Measurements from ENCODE around the gene CSNK1A1. TPM values are rescaled to one million over a fixed set of nuclear protein-coding genes. Genes with fewer than 3 reads are reported as not detected.
A peak's percentile ranks its signal among the peaks of the same experiment; 100 is the strongest.
"Not testable (repeated sequence)": the region's sequence is repeated elsewhere in the genome, so short reads cannot be mapped to it uniquely, and the experiment has no call there.

Gene CSNK1A1
- total and polyA plus RNA-seq, 9 donors: 99.3 to 150 (median 132) TPM

DNA sequence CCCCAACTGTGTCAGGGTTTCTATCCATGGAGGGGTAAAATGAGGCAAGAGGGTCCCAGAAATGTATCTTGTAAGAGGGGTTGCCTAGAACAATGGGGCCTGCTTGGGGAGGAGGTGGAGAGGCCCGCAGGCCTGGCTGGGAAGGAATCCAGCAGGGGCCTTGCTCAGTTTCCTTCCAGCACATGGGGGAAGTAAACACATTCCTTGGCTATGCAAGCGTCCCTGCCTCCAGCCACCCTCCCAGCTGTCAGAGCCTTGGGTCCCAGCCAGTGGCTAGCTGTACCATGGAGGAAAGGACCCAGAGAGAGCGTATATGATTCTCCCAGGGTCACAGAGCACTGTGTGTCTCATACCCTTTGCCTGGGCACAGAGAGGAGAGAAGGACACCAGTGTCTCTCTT is 101.0 kb downstream of the CSNK1A1 start:
- Histone ChIP-seq H3K27me3 (ENCODE audit: control insufficient read depth, insufficient read depth, low read length) (no peaks in the 10 kb centered on the region), H3K4me1 (ENCODE audit: control insufficient read depth, insufficient read depth, low read length) (peaks cover 71% of the 10 kb centered on the region), H3K36me3 (ENCODE audit: control insufficient read depth, insufficient read depth, low read length) (no peaks in the 10 kb centered on the region), H3K4me3 (ENCODE audit: low read length) (no peak overlapping the region), H3K27ac (ENCODE audit: low read length) (peak overlapping the region; percentile 89), H3K9me3 (replicated peaks; ENCODE audit: control insufficient read depth, low read depth, low read length) (no peaks in the 10 kb centered on the region)
- 13% methylated on average over 3 of the region's 3 CpGs for WGBS (ENCODE audit: insufficient coverage)
- peak; percentile 89 for DNase-seq

DNA sequence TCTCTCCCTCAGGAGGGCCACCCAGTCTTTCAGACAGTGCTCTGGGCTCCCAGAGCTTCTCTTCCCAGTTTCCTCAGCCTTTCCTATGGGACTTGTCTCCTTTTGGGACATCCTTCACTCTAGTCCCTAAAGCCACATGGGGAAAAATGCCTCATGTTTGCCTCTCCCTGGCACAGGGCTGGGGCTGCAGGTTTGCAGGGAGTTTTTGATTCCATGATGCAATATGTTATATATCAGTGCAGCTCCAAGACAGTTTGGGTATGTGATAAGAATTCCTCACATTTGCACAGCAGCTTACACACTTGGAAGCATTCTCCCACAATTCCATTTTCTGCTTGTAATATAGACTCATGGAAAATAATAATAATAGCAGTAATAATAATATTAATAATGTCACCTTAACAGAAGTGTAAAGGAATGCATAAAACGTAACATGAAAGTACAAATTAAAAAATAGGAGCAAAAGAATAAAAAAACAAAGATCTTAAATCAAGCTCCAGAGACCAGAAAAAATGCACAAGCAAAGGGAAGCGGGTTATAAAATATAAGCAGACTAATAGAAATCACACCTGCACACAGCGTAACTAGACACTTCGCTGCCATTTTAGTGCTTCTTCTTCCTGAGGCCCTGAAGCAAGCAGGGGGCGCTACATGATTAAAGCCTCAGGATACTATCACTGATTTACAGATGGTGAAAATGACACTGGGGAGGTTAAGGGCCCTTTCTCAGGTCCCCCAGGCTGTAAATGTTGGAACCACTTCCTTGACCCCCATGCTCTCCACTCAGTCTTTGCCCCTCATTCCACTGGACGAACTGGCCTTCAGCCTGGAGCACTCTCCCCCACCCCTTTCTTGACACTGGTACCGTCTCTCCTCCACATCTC is 102.2 kb downstream of the CSNK1A1 start:
- DNase-seq: peak; percentile 61
- WGBS (ENCODE audit: insufficient coverage): 67% methylated on average over 2 of the region's 7 CpGs
- H3K27me3 ChIP-seq (ENCODE audit: control insufficient read depth, insufficient read depth, low read length): no peaks in the 10 kb centered on the region
- H3K27ac ChIP-seq (ENCODE audit: low read length): peak overlapping the region; percentile 89
- no peak overlapping the region for H3K4me3 ChIP-seq (ENCODE audit: low read length)
- H3K4me1 ChIP-seq (ENCODE audit: control insufficient read depth, insufficient read depth, low read length): peaks cover 71% of the 10 kb centered on the region
- no peaks in the 10 kb centered on the region for H3K36me3 ChIP-seq (ENCODE audit: control insufficient read depth, insufficient read depth, low read length)
- H3K9me3 ChIP-seq (replicated peaks; ENCODE audit: control insufficient read depth, low read depth, low read length): no peaks in the 10 kb centered on the region

DNA sequence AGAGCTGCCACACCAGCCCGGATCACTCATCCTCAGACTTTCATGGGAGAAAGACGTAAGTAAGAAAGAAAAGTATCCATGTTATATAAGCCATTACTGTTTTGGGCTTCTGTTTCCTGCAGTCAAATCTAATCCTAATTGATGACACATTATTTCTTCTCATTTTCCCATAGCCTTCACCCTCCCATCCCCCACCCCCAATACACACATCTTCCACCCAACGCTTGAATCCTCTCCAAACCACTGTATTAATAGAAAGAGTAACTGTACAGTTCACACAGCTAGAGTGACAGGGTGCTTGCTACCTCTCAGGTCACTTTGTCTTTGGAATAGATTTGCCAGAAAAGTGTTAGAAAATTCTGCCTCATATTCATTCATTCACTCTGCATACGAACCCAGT is 102.8 kb downstream of the CSNK1A1 start:
- Histone ChIP-seq H3K4me3 (ENCODE audit: low read length) (no peak overlapping the region), H3K9me3 (replicated peaks; ENCODE audit: control insufficient read depth, low read depth, low read length) (no peaks in the 10 kb centered on the region), H3K27ac (ENCODE audit: low read length) (no peak overlapping the region), H3K36me3 (ENCODE audit: control insufficient read depth, insufficient read depth, low read length) (no peaks in the 10 kb centered on the region), H3K27me3 (ENCODE audit: control insufficient read depth, insufficient read depth, low read length) (no peaks in the 10 kb centered on the region), H3K4me1 (ENCODE audit: control insufficient read depth, insufficient read depth, low read length) (peaks cover 70% of the 10 kb centered on the region)
- no CpG with 5 or more reads among the region's 4 CpGs for WGBS (ENCODE audit: insufficient coverage)
- DNase-seq: no peak

DNA sequence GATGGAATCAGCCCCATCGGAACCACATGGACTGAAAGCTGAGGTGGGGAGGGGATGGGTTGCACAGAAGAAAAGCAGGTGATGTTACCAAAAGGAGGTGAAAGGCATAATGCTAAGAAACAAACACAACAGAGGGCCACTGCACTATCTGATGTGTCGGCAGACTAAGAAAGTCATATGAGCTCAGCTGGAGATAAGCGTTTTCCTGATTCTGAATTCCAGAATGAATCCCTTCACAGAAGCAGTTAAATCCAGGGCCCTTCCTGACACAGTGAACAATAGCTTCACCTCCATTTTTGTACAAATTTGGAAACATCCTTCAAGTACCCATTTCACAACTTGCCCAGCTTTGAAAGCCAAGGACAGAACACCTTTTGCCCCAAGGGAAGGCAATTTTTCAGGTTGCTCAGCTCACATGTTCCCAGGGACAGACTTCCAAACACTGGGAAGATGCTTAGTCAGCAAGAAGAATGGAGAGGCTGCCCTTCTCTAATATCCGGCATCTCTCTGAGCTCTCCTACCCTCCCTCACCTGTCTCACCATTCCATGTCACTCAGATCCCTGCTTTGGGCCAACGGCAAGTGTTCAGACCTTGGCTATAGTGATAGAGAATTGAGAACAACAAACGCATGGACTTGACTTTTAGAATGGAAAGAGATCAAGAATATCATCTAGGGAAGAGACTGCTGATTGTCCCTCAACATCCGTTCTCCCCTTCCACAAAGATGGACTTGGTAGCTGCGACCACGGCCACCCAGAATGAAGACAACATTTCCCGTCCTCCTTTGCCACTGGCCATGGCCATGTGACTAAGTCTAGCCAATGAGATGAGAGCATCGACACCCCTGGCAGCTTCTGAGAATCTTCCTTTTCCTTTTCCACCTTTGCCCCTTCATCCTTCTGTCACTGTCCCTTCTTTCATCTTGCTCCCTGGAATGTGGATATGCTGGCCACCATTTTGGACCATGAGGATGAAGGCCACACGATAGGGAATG is 103.6 kb downstream of the CSNK1A1 start:
- no peak for DNase-seq
- peaks cover 68% of the 10 kb centered on the region for H3K4me1 ChIP-seq (ENCODE audit: control insufficient read depth, insufficient read depth, low read length)
- H3K9me3 ChIP-seq (replicated peaks; ENCODE audit: control insufficient read depth, low read depth, low read length): no peaks in the 10 kb centered on the region
- H3K36me3 ChIP-seq (ENCODE audit: control insufficient read depth, insufficient read depth, low read length): no peaks in the 10 kb centered on the region
- 76% methylated on average over 8 of the region's 12 CpGs for WGBS (ENCODE audit: insufficient coverage)
- no peak overlapping the region for H3K4me3 ChIP-seq (ENCODE audit: low read length)
- H3K27ac ChIP-seq (ENCODE audit: low read length): peak overlapping the region; percentile 48
- H3K27me3 ChIP-seq (ENCODE audit: control insufficient read depth, insufficient read depth, low read length): no peaks in the 10 kb centered on the region

DNA sequence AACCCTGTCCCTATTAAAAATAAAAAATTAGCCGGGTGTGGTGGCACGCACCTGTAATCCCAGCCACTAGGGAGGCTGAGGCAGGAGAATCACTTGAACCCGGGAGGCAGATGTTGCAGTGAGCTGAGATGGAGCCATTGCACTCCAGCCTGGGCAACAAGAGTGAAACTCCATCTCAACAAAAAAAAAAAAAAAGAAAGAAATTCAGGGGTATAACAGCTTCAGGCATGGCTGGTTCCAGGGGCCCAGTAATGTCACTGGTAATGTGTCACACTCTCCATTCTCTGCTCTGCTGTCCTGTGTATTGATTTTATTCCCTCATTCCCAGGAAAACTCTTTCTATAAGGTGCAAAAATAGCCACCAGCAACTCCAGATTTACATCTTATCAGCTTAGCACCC is 104.4 kb downstream of the CSNK1A1 start:
- H3K9me3 ChIP-seq (replicated peaks; ENCODE audit: control insufficient read depth, low read depth, low read length); H3K4me3 ChIP-seq (ENCODE audit: low read length); H3K27ac ChIP-seq (ENCODE audit: low read length); H3K36me3 ChIP-seq (ENCODE audit: control insufficient read depth, insufficient read depth, low read length); DNase-seq; H3K27me3 ChIP-seq (ENCODE audit: control insufficient read depth, insufficient read depth, low read length): not testable (repeated sequence)
- WGBS (ENCODE audit: insufficient coverage): 100% methylated on average over 1 of the region's 3 CpGs
- H3K4me1 ChIP-seq (ENCODE audit: control insufficient read depth, insufficient read depth, low read length): peaks cover 67% of the 10 kb centered on the region

DNA sequence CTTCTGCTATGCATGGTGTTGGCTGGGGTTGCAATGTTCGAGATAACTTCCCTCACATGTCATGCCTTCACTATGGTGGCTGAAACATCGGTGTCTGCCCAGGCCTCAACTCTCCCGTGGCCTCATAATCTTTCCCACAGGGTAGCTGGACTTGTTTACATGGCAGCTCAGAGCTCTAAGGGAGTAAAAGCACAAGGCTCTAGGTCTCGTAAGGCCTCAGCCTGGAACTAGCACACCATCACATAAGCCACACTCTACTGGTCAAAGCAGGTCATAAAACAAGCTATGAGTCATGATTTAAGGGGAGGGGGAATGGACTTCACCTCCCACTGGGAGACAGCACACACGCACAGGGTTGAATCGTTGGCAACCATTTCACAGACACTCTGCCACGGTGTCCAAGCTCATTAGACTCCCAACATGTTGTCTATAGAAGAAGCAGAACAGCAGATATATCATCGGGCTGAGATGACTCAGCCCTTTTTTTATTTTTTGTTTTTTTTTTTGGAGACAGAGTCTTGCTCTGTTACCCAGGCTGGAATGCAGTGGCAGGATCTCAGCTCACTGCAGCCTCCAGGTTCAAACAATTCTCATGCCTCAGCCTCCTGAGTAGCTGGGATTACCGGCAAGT is 105.4 kb downstream of the CSNK1A1 start:
- Histone ChIP-seq H3K36me3 (ENCODE audit: control insufficient read depth, insufficient read depth, low read length) (no peaks in the 10 kb centered on the region), H3K4me1 (ENCODE audit: control insufficient read depth, insufficient read depth, low read length) (peaks cover 58% of the 10 kb centered on the region), H3K9me3 (replicated peaks; ENCODE audit: control insufficient read depth, low read depth, low read length) (no peaks in the 10 kb centered on the region), H3K27me3 (ENCODE audit: control insufficient read depth, insufficient read depth, low read length) (no peaks in the 10 kb centered on the region), H3K4me3 (ENCODE audit: low read length) (no peak overlapping the region), H3K27ac (ENCODE audit: low read length) (peak overlapping the region; percentile 60)
- DNase-seq: peak; percentile 59
- 28% methylated on average over 4 of the region's 9 CpGs for WGBS (ENCODE audit: insufficient coverage)

DNA sequence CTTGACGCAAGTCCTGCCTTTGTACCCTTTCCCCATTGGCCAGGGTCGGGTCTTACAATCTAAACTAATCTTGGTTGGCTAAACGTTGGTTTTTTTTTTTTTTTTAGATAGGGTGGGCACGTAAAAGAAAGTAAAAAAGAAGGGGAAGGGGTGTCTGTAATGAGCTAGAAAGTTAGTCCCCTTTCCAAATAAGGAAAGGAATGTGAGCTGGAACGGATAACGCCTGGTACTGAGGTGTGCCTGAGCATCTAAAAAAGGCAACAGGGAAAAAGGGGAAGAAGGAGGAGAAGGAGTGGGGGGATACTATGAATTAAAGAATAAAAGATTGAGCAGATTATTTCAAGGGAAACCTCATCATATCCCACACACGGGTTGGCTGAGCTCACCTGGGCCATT is 105.9 kb downstream of the CSNK1A1 start:
- Histone ChIP-seq H3K4me1 (ENCODE audit: control insufficient read depth, insufficient read depth, low read length) (peaks cover 53% of the 10 kb centered on the region), H3K4me3 (ENCODE audit: low read length) (no peak overlapping the region), H3K27ac (ENCODE audit: low read length) (peak overlapping the region; percentile 60), H3K36me3 (ENCODE audit: control insufficient read depth, insufficient read depth, low read length) (no peaks in the 10 kb centered on the region), H3K9me3 (replicated peaks; ENCODE audit: control insufficient read depth, low read depth, low read length) (no peaks in the 10 kb centered on the region), H3K27me3 (ENCODE audit: control insufficient read depth, insufficient read depth, low read length) (no peaks in the 10 kb centered on the region)
- 87% methylated on average over 3 of the region's 7 CpGs for WGBS (ENCODE audit: insufficient coverage)
- no peak for DNase-seq

DNA sequence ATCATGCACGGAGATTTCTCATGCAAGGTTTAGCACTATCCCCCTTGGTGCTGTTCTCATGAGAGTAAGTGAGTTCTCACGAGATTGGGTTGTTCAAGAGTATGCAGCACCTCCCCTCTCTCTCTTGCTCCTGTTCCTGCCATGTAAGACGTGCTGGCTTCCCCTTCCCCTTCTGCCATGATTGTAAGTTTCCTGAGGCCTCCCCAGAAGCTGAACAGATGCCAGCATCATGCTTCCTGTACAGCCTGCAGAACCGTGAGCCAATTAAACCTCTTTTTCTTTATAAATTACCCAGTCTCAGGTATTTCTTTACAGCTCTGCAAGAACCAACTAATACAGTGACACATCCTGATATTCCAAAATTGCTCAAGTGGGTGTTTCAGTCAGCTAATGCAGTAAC is 106.8 kb downstream of the CSNK1A1 start:
- H3K9me3 ChIP-seq (replicated peaks; ENCODE audit: control insufficient read depth, low read depth, low read length); DNase-seq: not testable (repeated sequence)
- WGBS (ENCODE audit: insufficient coverage): 69% methylated on average over 2 of the region's 4 CpGs

DNA sequence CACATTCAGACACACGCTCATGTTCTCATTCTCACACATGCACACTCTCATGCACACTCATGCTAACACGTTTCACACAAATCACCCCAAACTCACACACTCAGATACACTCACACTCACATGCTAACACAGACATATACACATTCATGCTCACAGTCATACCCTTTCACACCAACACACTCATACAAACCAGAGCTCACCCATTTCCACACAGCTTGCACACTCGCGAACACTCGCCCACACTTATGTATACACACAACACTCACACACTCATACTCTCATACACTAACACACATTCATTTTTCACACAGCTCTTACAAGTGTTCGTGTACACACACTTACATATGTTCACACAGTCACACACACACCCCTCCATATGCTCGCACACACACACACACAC is 108.0 kb downstream of the CSNK1A1 start:
- Histone ChIP-seq H3K9me3 (replicated peaks; ENCODE audit: control insufficient read depth, low read depth, low read length) (no peaks in the 10 kb centered on the region), H3K36me3 (ENCODE audit: control insufficient read depth, insufficient read depth, low read length) (no peaks in the 10 kb centered on the region), H3K27me3 (ENCODE audit: control insufficient read depth, insufficient read depth, low read length) (no peaks in the 10 kb centered on the region), H3K27ac (ENCODE audit: low read length) (no peak overlapping the region), H3K4me1 (ENCODE audit: control insufficient read depth, insufficient read depth, low read length) (peaks cover 35% of the 10 kb centered on the region), H3K4me3 (ENCODE audit: low read length) (no peak overlapping the region)
- WGBS (ENCODE audit: insufficient coverage): 75% methylated on average over 6 of the region's 7 CpGs
- no peak for DNase-seq

More for the DNA sequence above, 106.8 kb downstream of the CSNK1A1 start:
- peaks cover 44% of the 10 kb centered on the region for H3K4me1 ChIP-seq (ENCODE audit: control insufficient read depth, insufficient read depth, low read length)
- H3K36me3 ChIP-seq (ENCODE audit: control insufficient read depth, insufficient read depth, low read length); H3K4me3 ChIP-seq (ENCODE audit: low read length); H3K27ac ChIP-seq (ENCODE audit: low read length); H3K27me3 ChIP-seq (ENCODE audit: control insufficient read depth, insufficient read depth, low read length): not testable (repeated sequence)
